ENCODE data around the gene UNC13D. TPM values are rescaled to one million over a fixed set of nuclear protein-coding genes. Genes with fewer than 3 reads are reported as not detected.

Gene UNC13D
- total and polyA plus RNA-seq, 9 of the 15 experiments (the other 6 are each of a cell fraction or from before 2014, with no cell fraction given) = 0.86 to 244 (median 69.2) TPM

DNA sequence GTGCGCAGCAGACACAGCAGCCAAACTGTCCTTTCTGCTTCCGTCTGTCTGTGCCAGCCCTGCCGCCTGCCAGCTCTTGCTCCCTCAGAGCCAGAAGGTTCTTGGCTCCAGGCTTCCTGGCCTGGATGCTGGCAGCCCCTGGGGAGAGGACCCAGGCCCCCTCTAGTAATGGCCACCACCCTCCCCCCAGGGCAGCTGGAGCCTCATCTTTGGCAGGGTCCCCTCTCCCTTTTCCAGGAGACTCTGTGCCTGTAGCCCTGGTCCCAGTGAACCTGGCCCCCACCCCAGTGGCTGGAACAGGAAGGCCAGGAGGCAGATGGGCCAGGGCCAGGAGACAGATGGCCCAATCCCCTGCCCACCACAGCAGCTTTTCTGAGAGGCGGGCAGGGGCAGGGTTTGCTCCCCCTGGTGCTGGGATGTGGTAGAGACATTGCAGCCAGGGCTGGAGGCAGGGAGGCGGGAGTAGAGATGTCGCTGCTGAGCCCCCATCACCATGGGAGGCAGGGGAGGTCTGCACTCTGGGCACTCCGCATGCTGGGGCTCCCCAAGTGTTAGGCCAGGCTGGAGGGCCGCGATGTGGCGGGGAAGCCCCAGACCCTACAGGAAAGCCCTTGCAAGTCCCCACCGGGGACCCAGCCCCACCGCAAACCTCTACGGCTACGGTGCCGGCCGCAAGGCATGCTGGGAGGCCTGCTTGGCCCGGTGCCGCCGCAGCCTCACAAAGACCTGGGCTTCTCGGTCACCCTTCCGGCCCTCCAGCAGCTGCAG is 16.7 kb downstream of the UNC13D start (continued):
- TF ChIP-seq, protein P1, sequence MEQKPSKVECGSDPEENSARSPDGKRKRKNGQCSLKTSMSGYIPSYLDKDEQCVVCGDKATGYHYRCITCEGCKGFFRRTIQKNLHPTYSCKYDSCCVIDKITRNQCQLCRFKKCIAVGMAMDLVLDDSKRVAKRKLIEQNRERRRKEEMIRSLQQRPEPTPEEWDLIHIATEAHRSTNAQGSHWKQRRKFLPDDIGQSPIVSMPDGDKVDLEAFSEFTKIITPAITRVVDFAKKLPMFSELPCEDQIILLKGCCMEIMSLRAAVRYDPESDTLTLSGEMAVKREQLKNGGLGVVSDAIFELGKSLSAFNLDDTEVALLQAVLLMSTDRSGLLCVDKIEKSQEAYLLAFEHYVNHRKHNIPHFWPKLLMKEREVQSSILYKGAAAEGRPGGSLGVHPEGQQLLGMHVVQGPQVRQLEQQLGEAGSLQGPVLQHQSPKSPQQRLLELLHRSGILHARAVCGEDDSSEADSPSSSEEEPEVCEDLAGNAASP (IDR thresholded peaks at IDR 0.05) = no peak
- no peak for TF ChIP-seq ZNF79 (CRISPR knock-in tag; IDR thresholded peaks at IDR 0.05; ENCODE audit: low read depth)
- 0 out of 2 replicates have a peak, but pooled peaks have one; percentile 50 for TF ChIP-seq HDGF (IDR thresholded peaks at IDR 0.05)
- no peak for TF ChIP-seq CBX2 (IDR thresholded peaks at IDR 0.05; ENCODE audit: insufficient read depth, low read length, poor library complexity, severe bottlenecking)
- TF ChIP-seq, protein P2, sequence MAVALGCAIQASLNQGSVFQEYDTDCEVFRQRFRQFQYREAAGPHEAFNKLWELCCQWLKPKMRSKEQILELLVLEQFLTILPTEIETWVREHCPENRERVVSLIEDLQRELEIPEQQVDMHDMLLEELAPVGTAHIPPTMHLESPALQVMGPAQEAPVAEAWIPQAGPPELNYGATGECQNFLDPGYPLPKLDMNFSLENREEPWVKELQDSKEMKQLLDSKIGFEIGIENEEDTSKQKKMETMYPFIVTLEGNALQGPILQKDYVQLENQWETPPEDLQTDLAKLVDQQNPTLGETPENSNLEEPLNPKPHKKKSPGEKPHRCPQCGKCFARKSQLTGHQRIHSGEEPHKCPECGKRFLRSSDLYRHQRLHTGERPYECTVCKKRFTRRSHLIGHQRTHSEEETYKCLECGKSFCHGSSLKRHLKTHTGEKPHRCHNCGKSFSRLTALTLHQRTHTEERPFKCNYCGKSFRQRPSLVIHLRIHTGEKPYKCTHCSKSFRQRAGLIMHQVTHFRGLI (CRISPR knock-in tag; IDR thresholded peaks at IDR 0.05) = no peak
- TF ChIP-seq SMAD1 (IDR thresholded peaks at IDR 0.05; ENCODE audit: low read depth, low read length, partially characterized antibody) = no peak
- TF ChIP-seq ZNF347 (CRISPR knock-in tag; IDR thresholded peaks at IDR 0.05; ENCODE audit: low read depth) = no peak
- no peak for TF ChIP-seq GATA2 (CRISPR knock-in tag; IDR thresholded peaks at IDR 0.05)
- TF ChIP-seq, protein P3, sequence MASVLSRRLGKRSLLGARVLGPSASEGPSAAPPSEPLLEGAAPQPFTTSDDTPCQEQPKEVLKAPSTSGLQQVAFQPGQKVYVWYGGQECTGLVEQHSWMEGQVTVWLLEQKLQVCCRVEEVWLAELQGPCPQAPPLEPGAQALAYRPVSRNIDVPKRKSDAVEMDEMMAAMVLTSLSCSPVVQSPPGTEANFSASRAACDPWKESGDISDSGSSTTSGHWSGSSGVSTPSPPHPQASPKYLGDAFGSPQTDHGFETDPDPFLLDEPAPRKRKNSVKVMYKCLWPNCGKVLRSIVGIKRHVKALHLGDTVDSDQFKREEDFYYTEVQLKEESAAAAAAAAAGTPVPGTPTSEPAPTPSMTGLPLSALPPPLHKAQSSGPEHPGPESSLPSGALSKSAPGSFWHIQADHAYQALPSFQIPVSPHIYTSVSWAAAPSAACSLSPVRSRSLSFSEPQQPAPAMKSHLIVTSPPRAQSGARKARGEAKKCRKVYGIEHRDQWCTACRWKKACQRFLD (CRISPR knock-in tag; IDR thresholded peaks at IDR 0.05) = no peak
- TF ChIP-seq KLF6 (CRISPR knock-in tag; IDR thresholded peaks at IDR 0.05; ENCODE audit: borderline replicate concordance) = no peak
- TF ChIP-seq RBM14 (IDR thresholded peaks at IDR 0.05; ENCODE audit: borderline replicate concordance, insufficient read depth, low read depth, low read length) = no peak
- no peak for TF ChIP-seq C11orf30 (IDR thresholded peaks at IDR 0.05; ENCODE audit: low read depth)
- no peak for TF ChIP-seq ZEB2 (IDR thresholded peaks at IDR 0.05)
- TF ChIP-seq FOXK2 (conservative IDR thresholded peaks at IDR 0.05 in 1 of 2, IDR thresholded peaks at IDR 0.05 in 1 of 2; ENCODE audit: low read depth in 2 of 2) = no peak
- no peak for TF ChIP-seq FOXJ3 (CRISPR knock-in tag; IDR thresholded peaks at IDR 0.05)
- TF ChIP-seq NR1H2 (CRISPR knock-in tag; IDR thresholded peaks at IDR 0.05) = no peak
- no peak for TF ChIP-seq FOXP1 (CRISPR knock-in tag; IDR thresholded peaks at IDR 0.05)
- TF ChIP-seq FIP1L1 (IDR thresholded peaks at IDR 0.05; ENCODE audit: low read depth, low read length, poor library complexity, severe bottlenecking) = peak; percentile 65
- no peak for TF ChIP-seq TCFL5 (CRISPR knock-in tag; conservative IDR thresholded peaks at IDR 0.05)
- TF ChIP-seq SRSF7 (optimal IDR thresholded peaks at IDR 0.05; ENCODE audit: low read depth, low read length) = no peak
